ENCODE measurements around the gene RGS3.
A peak's percentile ranks its signal among the peaks of the same experiment; 100 is the strongest.

RGS3 gene

GRCh38 chr9:113604393-113604792 is 140.9 kb downstream of the RGS3 start:
- no peak for DNase-seq
- in situ Hi-C loops (cut with HindIII; ENCODE audit: low pct_ligation_motif_present, low sequenced_read_pairs) = no loop called here
- TF ChIP-seq CTCF (IDR thresholded peaks at IDR 0.05; ENCODE audit: low read depth, low read length, missing control alignments) = no peak

GRCh38 chr9:113606510-113606909 is 143.0 kb downstream of the RGS3 start:
- Histone ChIP-seq H3K27ac (no peak overlapping the region), H3K36me3 (replicated peaks) (no peaks in the 10 kb centered on the region), H3K4me3 (ENCODE audit: low read depth, low read length) (no peak overlapping the region), H3K27me3 (replicated peaks) (no peaks in the 10 kb centered on the region)
- no peak for TF ChIP-seq CTCF (IDR thresholded peaks at IDR 0.05; ENCODE audit: low read depth, low read length, missing control alignments)
- in situ Hi-C loops (cut with HindIII; ENCODE audit: low pct_ligation_motif_present, low sequenced_read_pairs) = no loop called here
- no peak for DNase-seq

More at GRCh38 chr9:113604393-113604792, 140.9 kb downstream of the RGS3 start:
- Histone ChIP-seq H3K4me3 (ENCODE audit: low read depth, low read length) (no peak overlapping the region), H3K27ac (no peak overlapping the region), H3K27me3 (replicated peaks) (no peaks in the 10 kb centered on the region), H3K36me3 (replicated peaks) (no peaks in the 10 kb centered on the region)

GRCh38 chr9:113608082-113608685 is 144.7 kb downstream of the RGS3 start:
- H3K27ac ChIP-seq = no peak overlapping the region
- peak; percentile 13 for TF ChIP-seq CTCF (IDR thresholded peaks at IDR 0.05; ENCODE audit: low read depth, low read length, missing control alignments)
- in situ Hi-C loops (cut with HindIII; ENCODE audit: low pct_ligation_motif_present, low sequenced_read_pairs) = no loop called here
- no peak for DNase-seq
- H3K36me3 ChIP-seq (replicated peaks) = no peaks in the 10 kb centered on the region
- H3K27me3 ChIP-seq (replicated peaks) = no peaks in the 10 kb centered on the region
- H3K4me3 ChIP-seq (ENCODE audit: low read depth, low read length) = no peak overlapping the region

- Histone ChIP-seq H3K27ac (no peak overlapping the region), H3K4me3 (ENCODE audit: low read depth, low read length) (no peak overlapping the region), H3K27me3 (replicated peaks) (no peaks in the 10 kb centered on the region), H3K36me3 (replicated peaks) (no peaks in the 10 kb centered on the region)
- no peak for TF ChIP-seq CTCF (IDR thresholded peaks at IDR 0.05; ENCODE audit: low read depth, low read length, missing control alignments)
- DNase-seq = no peak
- in situ Hi-C loops (cut with HindIII; ENCODE audit: low pct_ligation_motif_present, low sequenced_read_pairs) = no loop called here
Measured at GRCh38 chr9:113609562-113610318, 146.2 kb downstream of the RGS3 start.

- Histone ChIP-seq H3K4me3 (ENCODE audit: low read depth, low read length) (no peak overlapping the region), H3K36me3 (replicated peaks) (no peaks in the 10 kb centered on the region), H3K27me3 (replicated peaks) (no peaks in the 10 kb centered on the region), H3K27ac (no peak overlapping the region)
- in situ Hi-C loops (cut with HindIII; ENCODE audit: low pct_ligation_motif_present, low sequenced_read_pairs) = no loop called here
- no peak for TF ChIP-seq CTCF (IDR thresholded peaks at IDR 0.05; ENCODE audit: low read depth, low read length, missing control alignments)
- no peak for DNase-seq
Measured at GRCh38 chr9:113611461-113612215, 148.1 kb downstream of the RGS3 start.

Data from brain microvascular endothelial cell (primary cell).